CD1c-positive myeloid dendritic cell (primary cell): ENCODE measurements around the gene GABRR1.
"Not testable (repeated sequence)": the region's sequence is repeated elsewhere in the genome, so short reads cannot be mapped to it uniquely, and the experiment has no call there.

ENCODE experiments used
- DNase-seq: peaks from one replicate; pipeline ENCODE4 v3.0.0-alpha.2; 2016; ENCODE audit errors: extremely low spot score

The GABRR1 gene

DNA sequence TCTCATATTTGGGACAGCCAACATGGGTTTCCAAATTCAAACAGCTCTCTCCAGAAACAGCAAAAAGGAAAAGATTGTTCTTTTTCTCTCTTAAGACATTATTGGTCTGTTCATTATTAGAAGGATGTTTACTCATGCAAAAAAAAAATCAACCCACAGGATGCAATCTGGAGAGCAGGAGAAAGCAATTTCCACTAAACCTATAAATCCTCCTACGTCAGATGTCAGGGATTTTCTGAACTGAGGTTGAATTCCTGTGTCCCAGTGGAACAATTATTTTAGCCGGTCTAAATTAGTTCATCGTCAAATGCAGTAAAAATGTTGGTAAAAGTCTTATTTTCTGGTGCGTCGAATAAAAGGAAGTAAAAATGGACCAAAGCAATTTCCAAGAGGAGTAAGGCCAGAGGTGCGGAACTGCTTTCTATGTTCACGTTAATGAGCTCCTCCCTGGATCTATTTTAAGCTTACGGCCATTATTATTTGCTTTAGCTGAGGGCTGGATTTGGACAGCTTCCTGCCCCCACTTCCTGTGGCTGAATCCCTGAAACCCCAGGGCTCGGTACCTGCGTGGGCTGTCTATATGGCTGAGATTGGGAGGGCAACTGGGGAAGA is at the start of gene GABRR1:
Gene GABRR1, minus strand, starts transcription at position 60 of the 612 bp plus-strand sequence. Its CDS starts 36 bp downstream, at position 24.
- DNase-seq: peak; percentile 29

DNA sequence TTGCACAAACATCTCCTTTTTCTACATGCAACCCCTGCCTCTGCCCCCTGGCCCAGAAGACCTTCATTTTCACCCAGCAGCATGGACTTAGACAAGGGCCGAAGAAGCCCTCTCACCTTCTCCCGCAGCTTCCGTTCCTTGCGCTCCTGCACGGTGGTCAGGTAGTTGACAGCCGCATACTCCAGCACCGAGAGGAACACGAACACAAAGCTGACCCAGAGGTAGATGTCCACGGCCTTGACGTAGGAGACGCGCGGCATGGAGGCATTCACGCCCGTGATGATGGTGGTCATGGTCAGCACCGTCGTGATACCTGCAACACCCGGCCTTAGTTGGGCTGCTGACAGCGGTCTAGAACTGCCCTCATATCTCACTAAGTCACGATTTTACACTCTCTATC is 47.1 kb upstream of the GABRR1 start:
- DNase-seq: no peak

DNA sequence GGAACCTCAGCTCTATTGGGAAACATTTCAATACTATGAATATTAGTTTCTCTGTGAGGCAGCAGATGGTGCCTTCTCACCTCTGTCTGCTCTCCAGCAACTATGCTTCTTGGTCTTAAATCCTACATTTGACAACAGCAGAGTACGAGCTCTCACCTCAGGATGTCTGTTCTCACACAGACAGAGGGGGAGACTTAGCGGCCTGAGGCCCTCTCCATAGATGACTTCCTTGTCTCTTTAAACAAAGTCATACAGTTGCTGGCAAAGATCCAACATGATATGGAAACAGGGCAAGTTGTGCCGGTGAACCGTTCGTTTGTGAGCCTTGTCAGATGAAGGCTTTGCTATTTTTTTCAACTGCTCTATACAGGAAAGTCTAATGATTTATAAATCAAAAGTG is 43.7 kb upstream of the GABRR1 start:
- DNase-seq: peak; percentile 33

DNA sequence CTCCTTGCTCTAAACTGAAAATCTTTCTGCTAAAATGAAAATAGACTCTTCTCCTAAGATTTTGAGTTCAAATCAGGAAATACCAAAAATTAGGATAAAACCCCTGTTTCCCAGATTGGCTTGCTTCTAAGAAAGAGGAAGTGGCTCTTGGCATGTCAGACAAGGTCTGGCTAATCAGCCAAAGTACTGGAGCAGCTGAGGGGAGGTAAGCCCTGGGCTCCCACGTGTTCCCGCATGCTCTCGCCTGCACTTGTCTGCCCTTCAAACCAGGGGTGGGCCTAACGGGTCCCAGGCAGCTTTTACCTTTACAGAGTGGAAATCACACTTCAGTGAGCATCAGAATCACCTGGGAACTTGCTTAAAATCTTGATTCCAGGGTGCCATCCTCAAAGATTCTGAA is 43.2 kb upstream of the GABRR1 start:
- DNase-seq: peak; percentile 59

- no peak for DNase-seq
These were observed 41.8 kb upstream of the GABRR1 start for GRCh38 chr6:89258912-89259311.

DNA sequence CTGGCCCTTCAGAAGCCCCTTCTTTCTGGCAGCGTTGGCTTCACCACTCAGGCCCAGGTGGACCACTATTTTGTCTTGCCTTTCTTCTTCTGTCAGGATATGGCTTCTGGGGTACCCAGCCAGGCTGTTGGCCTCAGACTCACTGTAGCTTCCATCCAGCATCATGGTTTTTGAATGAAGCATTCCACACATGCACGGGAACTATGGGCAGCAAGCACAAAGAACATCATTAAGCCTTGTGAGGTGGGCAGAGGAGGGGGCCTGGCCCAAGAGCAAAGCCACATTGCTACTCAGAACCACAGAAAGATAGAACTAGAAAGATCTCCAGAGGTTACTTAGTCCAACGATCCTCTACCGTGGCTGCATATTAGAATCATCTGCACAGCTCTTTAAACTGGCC is 40.6 kb upstream of the GABRR1 start:
- no peak for DNase-seq

DNA sequence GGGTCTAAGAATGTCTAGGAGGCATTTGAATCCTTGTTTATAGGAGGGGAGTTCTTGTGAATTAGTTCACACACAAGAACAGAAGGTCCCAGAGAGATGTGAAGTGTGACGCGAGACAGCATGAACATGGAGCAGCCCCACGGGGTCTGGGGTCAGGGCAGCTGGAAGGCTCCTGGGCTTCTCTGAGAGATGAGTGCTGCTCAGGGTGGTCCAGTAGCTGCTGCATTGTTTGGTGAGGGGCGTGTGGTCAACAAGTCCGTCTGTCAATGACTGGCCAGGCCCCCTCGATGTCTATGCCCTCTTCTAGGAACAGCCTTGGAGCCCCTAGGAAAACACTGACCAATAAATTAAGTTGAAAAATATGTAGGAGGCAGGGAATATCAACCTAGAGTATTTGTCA is 40.2 kb upstream of the GABRR1 start:
- DNase-seq: no peak

DNA sequence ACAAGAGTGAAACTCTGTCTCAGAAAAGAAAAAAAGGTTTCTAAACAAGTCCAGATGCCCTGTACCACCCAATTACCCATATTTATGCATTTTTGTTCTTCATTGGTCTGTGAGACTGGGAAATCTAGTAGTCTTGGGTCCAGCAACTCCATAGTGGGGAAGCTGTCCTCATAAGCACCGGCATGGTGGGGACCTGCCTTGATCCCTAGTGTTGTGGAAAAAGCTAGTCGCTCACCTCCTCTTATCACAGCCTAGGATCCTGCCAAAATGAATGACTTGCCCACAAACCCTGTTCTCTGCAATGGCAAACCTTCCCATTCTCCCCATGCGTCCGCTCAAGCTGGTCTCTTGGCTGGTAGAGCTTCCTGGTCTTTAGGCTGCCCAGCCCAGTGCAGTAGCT is 38.3 kb upstream of the GABRR1 start:
- no peak for DNase-seq

GRCh38 chr6:89254569-89254968 is 37.4 kb upstream of the GABRR1 start:
- no peak for DNase-seq

DNA sequence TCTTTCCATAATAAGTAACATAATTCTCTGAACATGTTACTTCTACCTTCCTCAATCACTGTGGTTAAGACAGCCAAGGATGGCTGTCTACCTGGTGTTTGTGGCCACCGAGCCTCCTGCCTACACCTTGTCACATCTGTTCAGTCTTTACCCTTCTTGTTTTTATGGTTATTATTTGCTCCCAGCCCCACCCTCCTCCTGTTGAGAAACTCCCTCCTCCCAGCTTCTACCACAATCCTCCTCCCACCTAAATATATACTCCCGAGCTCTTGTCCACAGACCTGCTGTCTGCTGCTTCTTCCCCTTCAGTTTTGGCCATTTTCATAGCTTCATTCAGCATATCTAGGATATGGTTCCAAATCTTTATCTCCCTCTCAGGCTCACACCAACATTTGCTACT is 35.7 kb upstream of the GABRR1 start:
- DNase-seq: no peak

GRCh38 chr6:89251976-89252375 is 34.8 kb upstream of the GABRR1 start:
- DNase-seq: no peak

- no peak for DNase-seq
These were observed 34.0 kb upstream of the GABRR1 start for GRCh38 chr6:89251170-89251569.

DNA sequence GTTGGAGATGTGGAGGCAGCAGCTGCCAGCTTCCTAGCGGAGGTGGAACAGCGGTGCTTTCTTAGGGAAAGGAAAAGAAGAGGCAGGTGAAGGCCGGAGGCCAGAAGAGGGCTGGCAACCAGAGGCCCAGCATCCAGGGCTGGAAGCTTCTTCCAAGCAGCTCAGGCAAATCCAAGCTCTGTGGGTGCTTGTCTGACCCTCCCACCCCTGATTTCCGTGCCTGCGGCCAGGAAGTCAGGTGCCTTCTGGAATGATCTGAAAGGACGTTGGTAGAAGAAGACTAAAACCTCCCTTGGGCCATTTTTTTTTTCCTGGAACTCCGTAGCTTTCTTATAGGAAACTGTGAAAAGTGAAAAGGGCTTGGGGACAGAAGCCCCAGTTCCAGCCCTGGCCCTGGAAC is 33.1 kb upstream of the GABRR1 start:
- no peak for DNase-seq

DNA sequence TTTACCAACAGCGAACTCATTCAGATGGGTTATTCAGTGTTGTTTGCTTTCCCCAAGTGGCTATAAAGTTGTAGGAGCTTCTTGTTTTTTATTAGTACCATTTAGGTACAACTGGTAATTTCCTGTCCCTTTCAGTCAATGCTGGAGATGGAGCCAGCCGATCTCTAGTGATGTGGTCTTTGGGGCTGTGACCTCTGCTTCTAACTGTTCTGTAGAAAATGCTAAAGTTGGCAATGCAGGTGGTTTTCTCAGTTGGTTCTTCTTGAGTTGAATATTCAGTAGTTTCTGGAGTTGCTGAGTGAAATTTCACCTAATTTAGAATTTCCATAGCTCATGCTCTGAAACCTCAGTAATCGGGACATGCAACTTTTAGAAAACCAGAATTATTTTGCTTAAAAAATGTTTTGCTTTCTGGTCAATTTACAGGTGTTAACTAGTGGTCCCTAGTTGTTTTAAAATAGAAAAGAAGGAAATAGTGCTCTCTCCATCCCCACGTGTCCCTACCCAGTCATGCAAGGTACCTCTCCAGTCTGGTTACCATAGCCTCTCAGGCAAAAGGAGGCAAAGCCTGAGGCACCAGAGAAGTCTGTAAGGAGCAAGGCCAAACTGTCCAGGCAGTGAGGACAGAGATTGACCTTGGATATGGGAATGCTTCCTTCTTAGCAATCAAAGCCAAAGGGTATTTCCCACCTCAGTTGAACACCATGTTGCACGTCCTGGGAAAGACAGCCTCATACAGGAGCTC is 27.3 kb upstream of the GABRR1 start:
- no peak for DNase-seq

- no peak for DNase-seq
These were observed 26.1 kb upstream of the GABRR1 start for GRCh38 chr6:89243331-89243629.

DNA sequence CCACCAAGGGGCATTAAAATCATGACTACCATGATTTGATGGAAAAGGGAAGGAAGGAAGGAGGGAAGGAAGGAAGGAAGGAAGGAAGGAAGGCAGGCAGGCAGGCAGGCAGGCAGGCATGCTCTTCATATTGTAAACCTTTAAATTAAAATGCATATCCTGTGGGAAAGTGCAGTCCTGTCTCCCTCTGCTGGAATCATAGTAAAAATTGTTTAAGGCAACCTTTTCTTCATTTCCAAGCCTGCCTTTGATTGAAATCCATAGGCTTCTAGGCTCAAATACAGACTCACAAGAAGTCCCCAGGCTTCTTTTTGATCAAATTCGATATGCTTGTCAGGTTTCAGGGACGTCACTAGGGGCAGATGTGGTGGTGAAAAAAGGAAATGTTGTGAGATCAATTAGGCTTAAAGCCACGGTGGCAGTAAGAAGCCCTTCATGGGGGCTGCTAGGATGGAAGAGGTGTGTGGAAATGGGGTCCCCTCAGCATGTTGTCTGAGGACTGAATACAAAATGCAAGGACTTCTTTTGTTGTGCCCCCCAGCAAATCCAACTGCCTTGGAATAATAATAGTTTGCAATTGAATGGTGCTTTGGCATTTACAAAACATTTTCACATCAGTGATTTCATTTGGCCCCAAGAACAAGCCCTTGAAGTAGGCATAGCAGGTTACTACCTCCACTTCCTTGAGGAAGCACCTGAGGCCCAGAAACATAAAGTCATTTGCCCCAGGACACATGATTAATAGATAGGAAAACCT is 25.6 kb upstream of the GABRR1 start:
- DNase-seq: peak; percentile 54

- DNase-seq: peak; percentile 12
These were observed 22.2 kb upstream of the GABRR1 start for GRCh38 chr6:89239338-89239737.

DNA sequence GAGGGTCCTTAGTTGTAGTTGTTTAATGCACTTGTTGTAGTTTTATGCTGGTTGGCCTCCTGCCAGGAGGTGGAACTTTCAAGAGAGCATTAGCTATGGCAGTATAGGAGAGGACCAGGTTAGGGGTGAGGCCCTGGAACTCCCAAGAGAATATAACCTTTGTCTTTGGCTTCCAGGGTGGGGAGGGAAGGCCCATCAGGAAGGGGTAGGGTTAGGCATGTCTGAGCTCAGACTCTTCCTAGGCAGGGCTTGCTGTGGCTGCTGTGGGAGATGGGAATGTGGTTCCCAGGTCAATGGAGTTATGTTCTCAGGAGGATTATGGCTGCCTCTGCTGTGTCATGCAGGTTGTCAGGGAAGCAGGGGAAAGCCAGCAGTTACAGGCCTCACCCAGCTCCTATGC is 20.0 kb upstream of the GABRR1 start:
- DNase-seq: no peak

DNA sequence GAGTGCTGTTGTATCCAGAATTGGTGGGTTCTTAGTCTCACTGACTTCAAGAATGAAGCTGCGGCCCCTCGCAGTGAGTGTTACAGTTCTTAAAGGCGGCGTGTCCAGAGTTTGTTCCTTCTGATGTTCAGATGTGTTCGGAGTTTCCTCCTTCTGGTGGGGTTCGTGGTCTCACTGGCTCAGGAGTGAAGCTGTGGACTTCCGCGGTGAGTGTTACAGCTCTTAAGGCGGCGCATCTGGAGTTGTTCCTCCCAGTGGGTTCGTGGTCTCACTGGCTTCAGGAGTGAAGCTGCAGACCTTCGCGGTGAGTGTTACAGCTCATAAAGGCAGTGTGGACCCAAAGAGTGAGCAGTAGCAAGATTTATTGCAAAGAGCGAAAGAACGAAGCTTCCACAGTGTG is 16.4 kb upstream of the GABRR1 start:
- not testable (repeated sequence) for DNase-seq

DNA sequence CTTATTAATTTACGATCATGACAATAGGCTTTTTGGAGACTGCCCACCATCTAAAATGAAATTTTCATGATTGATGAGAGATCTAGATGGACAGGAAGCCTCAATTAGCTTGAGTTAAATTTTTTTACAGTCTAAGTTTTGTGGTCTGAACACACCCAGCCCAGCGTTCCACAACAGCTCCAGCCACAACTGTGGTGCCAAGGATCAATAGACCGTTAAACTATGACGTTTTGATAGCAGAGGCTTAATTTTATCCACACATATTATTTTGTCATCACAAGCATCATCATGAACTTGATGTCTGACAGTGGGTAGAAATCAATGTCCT is 5.5 kb upstream of the GABRR1 start:
- no peak for DNase-seq

- DNase-seq: no peak
These were observed 5.0 kb upstream of the GABRR1 start for GRCh38 chr6:89221971-89222711.

- DNase-seq: no peak
These were observed 4.0 kb upstream of the GABRR1 start for GRCh38 chr6:89221129-89221528.

DNA sequence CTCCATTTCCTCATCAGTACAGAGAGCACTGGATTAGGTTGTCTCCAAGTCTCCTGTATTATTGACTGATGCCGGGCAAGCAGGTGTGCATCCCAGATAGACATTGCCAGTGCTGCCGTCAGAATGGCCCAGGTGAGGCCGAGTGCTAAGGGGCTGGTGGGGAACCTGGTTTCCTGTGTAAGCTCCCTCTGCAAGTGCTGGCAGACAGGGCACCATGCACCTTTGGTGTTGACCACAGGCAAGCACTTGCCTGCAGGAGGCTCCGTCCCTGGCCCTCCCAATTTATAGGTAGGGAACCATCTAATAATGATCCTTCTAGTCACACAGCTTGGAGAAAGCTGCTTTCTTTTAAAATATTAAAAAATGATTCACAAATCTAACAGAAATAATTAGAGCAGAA is 747 bp downstream of the GABRR1 start:
- no peak for DNase-seq
